Epidermal melanocyte (primary cell): ENCODE measurements around the gene CEP350.
"Not testable (repeated sequence)": the region's sequence is repeated elsewhere in the genome, so short reads cannot be mapped to it uniquely, and the experiment has no call there.

Experiments
- DNase-seq: peaks from one replicate; pipeline ENCODE4 v3.0.0; 2011; ENCODE audit warnings: low spot score; ENCODE audit not compliant: insufficient read length

CEP350 gene

DNA sequence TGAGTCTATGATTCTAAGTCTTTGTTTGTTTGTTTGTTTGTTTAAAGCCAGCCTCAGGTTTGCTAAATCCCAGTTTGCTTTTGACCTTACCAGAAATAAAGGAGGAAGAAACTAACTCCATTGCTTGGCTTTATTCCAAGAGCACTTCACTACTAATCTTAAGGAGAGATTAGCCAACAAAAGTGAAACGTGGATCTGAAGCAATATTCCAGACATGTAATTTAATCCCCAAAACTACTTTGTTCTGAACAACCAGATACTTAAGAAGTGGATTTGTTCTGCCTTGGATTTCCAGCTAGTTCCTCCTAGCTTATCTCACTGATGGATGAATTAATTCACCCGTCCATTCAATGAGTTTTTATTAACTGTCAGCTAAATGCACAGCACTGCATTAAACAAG lies 15.9 kb upstream of the CEP350 start:
- no peak for DNase-seq

DNA sequence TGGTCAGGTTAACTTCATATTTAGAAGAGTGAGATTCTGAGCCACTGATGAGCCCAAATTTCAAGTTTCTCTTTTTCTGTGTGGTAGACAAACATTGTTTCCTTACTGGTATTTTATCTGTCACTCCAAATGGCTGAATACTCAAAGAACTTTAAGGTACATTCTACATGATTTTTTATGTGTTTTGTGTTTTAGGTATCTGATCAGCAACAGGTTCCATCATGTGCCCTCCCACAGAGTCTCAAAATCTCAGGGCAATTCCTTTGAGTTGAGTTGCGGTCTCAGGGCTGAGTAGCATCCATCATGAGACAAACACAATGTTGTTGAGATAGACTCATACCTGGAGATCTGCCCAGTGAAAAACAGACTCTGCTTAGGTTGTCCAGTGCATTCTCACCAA lies 14.7 kb upstream of the CEP350 start:
- DNase-seq: no peak

DNA sequence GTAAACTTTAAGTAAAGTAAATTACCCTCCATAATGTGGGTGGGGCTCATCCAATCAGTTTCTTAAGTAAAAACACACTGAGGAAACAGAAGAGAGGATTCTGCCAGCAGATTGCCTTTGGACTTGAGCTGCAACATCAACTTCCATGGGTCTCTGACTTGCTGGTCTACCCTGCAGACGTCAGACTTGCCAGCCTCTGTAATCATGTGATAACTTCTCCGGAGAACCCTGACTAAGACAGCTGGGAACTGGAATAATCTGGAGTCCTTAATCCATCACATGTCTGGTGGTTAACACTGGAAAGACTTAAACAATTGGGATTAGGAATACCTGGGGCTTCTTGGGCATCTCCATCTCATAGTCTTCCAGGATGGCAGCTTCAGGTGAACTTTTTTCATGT lies 13.2 kb upstream of the CEP350 start:
- no peak for DNase-seq

DNA sequence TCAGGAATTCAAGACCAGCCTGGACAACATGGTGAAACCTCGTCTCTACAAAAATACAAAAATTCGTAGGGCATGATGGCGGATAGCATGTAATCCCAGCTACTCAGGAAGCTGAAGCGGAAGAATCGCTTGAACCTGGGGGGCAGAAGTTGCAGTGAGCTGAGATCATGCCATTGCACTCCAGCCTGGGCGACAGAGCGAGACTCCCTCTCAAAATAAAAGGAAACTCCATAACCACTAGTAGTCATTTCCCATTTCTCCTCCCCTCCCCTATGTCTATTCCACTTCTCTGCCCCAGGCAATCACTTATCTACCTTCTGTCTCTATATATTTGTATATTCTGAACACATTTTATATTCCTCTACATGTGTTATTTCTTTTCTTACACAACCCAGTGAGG lies 4.0 kb upstream of the CEP350 start:
- no peak for DNase-seq

DNA sequence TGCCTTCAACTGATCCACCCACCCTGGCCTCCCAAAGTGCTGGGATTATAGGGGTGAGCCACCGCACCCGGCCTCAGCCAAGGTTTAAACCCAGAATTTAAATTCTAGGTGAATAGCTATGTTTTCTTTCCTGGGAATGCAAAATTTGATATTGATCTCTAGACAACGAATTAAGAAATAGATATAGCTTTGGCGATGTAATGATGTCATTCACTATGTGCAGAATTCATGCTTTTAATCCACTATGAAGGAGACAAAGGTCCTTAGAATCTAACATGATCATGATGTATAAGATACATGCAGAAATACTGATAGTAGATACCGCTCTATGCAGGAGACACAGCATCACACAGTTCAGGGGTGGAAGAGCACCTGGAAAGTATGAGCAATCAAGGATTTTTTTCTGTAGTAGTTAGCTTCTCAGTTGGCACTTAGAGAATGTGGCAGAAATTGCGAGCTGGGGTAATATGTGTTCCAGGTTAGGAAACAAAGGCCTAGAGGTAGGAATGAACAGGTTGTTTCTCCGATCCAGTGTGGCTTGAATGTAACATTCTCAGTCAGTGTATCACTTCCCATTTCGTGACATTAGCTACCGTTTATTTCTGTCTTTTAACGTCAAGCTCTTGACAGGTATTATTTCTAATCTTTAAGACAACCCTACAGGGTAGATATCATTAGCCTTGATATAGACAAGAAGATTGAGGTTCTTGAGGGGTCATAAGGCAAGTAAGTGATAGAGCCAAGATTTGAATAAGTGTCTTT lies 3.0 kb upstream of the CEP350 start:
- DNase-seq: no peak

DNA sequence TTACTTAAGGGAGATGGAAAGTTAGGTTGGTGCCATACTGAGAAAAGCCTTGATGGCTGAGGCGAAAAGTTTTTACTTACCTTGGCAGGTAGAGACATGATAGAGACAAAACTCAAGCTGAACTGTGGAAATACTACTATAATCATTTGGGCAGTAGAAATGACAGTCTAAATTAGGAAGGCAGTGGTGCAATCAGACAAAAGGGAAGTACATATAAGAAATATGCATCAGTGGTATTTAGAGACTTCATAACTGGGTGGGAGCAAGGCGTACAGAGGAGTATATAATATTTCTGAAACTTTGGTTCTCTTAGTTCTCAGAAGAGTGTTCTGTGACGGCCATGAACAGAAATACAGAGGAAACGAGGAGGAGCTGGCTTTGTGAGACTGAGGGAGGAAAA lies 2.4 kb upstream of the CEP350 start:
- no peak for DNase-seq

DNA sequence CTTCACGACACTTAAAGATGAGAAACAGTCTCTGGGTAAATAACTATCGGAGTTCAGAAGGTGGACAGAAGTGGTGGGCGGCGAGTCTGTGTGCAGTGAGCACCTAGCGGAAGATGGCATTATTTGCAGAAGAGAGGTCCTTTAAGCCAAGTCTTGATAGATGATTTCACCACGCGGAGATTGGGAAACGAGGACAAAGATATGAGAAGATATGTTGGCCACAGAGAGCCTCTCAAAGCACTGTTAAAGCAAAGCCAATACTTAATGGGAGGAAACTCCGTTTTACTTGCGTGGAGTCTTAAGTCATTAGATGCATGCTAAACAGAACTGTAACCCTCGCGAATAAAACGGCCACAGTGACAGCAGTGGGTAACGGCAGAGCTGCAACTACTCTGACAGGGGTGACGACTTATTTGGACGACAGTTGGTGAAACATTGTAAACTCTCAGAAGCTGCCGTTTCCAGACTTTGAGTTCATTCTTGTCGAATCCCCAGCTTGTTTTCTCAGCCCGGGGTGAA lies 577 bp upstream of the CEP350 start:
- DNase-seq: no peak

DNA sequence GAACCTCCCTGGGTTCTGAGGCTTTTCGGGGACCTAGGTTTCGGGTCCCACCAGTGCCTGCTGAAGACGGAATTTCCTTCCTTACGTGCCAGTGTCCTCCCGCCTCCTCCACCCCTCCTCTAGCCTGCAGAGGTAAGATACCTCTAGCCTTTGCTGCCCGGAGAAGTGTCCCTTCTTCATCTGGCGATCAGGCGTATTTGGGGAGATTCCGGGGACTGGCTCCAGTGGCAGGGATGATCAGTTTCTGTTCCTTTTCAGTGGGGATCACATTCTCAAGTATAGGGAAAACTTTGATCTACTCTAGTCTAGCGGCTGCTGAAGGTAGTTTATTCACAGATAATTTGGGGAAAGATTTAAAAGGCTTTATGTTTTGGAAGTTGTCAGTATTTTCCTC lies 674 bp downstream of the CEP350 start:
- no peak for DNase-seq

DNA sequence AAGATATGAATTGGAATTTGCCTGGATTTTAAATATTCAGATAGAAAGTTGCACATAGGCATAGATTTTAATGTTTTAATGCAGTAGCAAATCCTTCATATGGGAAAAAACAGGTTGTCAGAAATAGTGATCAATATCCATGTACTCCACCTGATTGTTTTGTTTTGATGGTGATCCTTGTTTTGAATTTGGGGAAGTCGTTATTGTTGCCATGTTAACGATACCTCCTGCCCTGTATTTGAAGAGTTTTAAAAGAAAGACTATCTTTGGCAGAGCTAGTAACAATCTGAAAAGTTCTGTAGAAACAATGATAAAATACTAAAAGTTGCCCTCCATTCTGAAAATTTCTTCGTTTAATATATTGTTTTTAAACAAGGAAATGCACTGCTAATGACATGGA lies 1.1 kb downstream of the CEP350 start:
- DNase-seq: no peak

DNA sequence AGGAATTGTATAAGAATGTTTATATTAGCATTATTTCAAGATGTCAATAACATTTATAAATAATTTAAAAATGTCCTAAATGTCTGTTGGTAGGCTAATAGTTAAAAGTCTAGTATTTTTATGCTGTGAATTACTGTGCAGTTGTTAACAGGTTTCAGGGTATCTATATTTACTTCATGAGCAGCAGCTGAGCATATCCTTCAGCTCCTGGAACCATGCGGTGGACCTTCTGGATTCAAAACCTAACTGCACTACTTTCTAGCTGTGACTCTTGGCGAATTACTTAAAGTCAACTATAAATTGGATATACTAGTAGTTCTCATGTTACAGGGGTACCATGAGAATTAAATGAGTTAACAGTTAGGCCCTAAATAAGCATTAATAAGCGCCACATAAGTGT lies 3.7 kb downstream of the CEP350 start:
- no peak for DNase-seq

DNA sequence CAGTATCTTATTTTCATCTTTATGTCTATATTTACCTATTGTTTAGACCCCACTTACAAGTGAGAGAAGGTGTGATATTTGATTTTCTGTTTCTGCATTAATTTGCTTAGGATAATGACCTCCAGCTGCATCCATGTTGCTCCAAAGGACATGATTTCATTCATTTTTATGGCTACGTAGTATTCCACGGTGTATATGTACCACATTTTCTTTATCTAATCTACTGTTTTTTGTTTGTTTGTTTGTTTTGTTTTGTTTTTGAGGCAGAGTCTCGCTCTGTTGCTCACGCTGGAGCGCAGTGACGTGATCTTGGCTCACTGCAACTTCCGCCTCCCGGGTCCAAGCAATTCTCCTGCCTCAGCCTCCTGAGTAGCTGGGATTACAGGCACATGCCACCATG lies 7.6 kb downstream of the CEP350 start:
- not testable (repeated sequence) for DNase-seq

DNA sequence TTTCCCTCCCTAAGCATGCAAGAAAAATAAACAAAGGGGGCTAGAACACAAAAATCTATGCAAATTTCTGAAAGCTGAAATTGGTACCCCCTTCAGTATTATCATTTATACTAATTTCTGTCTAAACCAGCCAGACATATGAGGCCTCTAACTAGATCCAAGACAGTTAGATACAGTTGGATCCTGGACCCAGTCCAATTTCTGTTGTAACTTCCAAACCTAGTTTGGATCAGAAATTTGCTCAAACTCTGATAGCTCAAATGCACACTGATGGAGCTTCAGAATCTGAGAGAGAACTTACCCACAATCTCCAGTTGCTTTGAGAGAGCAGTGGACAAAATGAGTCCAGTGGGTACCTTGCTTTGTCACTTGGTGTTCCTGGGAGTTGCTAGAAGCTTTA lies 11.9 kb downstream of the CEP350 start:
- DNase-seq: no peak

DNA sequence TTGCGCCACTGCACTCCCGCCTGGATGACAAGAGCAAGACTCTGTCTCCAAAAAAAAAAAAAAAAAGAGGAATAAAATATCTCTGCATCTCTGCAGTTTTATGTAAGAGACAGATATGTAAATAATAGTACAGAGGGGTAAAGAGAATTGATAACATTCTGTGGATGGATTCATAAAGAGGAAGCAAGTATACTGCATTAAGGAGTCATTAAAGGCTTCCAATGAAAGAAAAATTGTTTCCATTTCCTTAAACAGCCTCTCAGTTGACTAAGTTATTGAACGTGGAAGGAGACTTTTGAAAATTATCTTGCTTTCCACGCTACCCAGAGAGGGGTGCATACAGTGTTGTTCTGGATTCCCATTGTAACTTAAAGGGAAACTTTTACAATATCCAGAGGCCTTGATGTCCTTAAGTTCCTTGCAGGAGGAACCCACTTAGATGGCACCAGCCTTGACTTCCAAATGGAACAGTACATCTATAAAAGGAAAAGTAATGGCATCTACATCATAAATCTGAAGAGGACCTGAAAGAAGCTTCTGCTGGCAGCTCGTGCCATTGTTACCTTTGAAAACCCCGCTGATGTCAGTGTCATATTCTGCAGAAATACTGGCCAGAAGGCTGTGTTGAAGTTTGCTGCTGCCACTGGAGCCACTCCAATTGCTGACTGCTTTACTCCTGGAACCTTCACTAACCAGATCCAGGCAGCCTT lies 13.8 kb downstream of the CEP350 start:
- no peak for DNase-seq

DNA sequence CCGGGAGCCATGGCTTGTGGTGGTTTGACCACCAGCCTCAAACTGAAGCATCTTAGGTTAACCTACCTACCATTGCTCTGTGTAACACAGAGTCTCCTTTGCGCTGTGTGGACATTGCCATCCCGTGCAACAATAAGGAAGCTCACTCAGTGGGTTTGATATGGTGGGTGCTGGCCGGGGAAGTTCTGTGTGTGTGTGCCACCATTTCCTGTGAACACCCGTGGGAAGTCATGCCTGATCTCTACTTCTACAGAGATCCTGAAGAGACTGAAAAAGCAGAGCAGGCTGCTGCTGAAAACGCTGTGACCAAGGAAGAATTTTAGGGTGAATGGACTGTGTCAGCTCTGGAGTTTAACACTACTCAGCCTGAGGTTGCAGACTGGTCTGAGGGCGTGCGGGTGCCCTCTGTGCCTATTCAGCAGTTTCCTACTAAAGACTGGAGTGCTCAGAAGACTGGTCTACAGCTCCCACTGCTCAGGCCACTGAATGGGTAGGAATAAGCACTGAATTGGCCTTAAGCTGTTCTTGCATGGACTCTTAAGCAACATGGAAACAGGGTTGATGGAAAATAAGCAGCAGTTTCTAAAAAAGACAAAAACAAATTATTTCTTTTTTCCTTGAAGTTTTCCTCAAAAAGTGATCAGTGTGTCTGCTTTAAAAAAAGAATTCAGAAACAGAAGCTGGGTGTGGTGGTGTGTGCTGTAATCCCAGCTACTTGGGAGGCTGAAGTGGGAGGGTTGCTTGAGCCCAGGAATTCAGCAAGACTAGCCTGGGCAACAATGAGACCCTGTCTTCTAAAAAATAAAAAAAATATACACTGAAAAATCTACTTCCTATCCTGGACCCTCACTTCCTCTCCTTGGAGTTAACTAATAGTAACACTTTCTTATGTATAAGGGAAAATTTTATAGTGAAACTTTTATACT lies 14.6 kb downstream of the CEP350 start:
- no peak for DNase-seq

DNA sequence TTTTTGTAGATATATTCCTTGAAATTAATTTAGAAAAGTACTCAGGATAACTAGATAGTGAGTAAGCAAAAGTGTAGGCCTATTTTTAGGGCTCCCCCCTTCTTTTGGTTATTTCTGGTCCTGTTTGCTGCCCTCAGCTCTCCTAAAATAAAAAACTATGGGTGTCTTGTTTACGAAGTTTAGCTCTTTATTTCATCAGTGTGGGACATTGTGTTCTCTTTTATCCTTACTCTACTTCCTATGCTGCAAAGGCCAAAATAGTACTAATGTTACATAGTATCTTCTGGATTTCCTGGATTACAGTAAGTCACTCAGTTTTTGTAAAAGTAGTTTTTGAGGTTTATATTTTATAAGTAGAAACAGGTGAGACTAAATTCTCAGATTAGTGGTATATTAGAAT lies 15.4 kb downstream of the CEP350 start:
- no peak for DNase-seq

DNA sequence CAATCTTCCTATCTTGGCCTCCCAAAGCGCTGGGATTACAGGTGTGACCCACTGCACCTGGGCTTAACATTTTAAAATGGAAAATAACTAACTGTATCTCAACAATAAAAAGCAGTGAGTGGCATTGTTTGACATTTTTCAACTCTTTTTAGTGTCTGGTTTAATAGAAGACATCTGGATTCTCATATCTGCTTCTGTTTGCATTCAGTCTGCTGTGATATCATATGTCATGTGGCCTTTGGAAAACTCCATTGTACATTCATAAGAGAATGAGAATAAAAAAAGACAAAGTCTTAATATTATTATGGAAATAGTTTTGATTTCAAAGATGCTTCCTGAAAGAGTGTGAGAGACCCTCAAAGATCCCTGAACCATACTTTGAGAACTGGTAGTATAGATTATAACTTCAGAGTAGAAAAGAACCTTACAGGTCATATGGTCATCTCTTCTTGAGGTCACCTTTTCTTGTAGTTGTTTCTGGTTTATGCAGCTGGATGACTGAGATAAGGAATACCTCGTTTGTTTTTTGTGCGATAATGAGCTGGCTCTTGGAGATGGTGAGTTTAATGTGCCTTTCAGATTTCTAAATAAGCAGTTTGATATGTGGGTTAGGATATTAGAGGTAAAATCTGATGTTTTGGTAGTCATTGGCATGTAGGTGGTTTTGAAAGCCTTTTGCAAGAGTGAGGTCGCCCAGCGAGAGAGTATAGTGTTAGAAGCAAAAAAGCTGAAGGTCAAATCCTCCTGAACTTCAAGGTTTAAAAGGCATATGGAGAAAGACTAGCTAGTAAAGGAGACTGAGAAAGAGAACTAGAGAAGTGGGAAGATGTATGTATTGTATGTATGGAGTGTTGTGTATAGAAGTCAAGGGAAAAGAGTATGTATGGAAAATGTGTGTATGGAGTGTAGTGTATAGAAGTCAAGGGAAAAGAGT lies 17.2 kb downstream of the CEP350 start:
- DNase-seq: no peak

DNA sequence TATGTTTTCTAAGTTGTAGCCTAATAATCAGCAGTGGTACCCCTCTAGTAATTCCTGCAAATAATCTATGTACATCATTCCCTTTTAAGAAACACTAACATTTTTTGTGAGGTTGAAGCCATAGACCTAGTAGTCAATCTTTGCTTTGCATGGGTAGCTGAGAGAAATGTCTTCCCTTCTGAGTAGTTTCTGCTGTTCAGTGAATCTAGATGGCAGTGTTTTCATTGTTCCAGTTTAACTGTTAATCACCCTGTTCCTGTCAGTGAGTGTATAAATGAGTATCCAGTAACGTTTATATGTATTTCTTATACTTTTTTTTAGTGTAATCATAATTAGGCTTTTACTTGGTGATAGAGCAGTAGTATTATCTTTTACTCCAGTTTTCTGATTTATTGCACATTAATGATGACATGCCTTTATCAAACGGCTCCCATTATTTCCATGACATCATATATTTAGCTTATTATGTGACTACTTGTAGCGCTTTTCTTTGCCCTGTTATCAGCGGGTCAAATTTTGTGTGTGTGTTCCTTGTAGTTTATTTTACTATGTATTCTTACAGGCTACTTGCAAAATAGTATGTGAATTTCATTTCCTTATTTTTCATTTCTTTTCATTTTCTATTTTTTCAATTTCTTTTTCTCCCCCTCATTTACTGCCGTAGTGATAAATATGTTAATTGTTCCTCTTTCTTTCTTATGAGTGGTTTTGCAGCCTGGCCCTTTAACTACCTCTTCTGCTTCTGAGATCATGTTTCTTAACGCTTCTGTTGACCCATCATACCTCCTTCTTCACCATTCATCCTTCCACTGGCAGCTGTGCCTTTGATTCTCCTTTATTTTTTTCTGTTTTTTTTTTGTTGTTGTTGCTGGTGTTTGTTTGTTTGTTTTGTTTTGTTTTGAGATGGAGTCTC lies 18.8 kb downstream of the CEP350 start:
- DNase-seq: no peak

DNA sequence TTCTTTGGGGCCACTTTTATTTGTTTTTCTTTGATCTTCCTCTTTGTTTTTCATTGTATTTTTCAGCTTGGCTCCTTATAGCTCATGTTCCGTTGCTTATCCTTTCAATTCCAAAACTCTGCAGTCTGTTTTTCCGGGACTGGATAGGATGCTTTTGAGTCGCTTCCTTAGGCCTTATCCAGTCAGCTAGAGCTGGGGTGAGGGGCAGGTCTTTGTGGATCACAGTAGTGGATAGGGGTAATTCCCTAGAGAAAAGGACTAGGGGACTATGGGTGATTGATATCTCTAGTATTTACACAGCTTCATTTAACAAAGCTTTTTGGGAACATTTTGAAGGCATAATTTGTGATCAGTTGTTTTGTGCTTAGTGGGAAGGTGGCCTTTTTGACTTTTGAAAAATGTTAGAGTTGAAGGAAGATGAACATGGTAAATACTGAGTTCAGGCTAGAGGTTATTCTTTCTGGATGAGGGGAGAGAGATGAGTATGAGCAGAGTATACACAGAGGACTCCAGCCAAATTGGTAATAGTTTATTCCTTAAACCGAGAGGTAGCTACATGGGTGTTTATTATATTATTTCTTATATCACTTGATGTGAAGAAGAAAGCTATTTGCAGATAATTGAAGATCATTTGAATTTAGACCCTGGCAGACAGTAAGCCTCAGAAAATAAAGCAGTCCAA lies 22.5 kb downstream of the CEP350 start:
- DNase-seq: no peak
